ENCODE data around the gene PRELID3B. TPM values are rescaled to one million over a fixed set of nuclear protein-coding genes. Genes with fewer than 3 reads are reported as not detected.

Gene PRELID3B
- polyA plus RNA-seq, 2 donors = 25.0 to 38.1 TPM

GRCh38 chr20:59075934-59076508 lies 33.4 kb upstream of the PRELID3B start:
- H3K4me1 ChIP-seq (ENCODE audit: control insufficient read depth in 2 of 2, insufficient read depth in 2 of 2, low read length in 1 of 2) = no peaks in the 10 kb centered on the region
- WGBS, 2 donors = 74 to 77% methylated on average over 4 of the region's 4 CpGs
- no peaks in the 10 kb centered on the region for H3K9me3 ChIP-seq (ENCODE audit: control insufficient read depth in 2 of 2, insufficient read depth in 1 of 2, low read depth in 1 of 2, low read length in 1 of 2)
- no peak overlapping the region for H3K27ac ChIP-seq (ENCODE audit: low read depth in 2 of 2, low read length in 1 of 2)
- peaks cover 0 to 2% of the 10 kb centered on the region in 2 donors for H3K27me3 ChIP-seq (ENCODE audit: control insufficient read depth in 1 of 2, insufficient read depth in 2 of 2, low read length in 2 of 2)
- H3K4me3 ChIP-seq (ENCODE audit: low read depth in 1 of 2, low read length in 2 of 2) = no peak overlapping the region
- H3K36me3 ChIP-seq (ENCODE audit: control insufficient read depth in 2 of 2, insufficient read depth in 2 of 2, low read length in 1 of 2) = no peaks in the 10 kb centered on the region

GRCh38 chr20:59074456-59074855 lies 31.9 kb upstream of the PRELID3B start:
- Histone ChIP-seq H3K4me1 (ENCODE audit: control insufficient read depth in 2 of 2, insufficient read depth in 2 of 2, low read length in 1 of 2) (no peaks in the 10 kb centered on the region), H3K4me3 (ENCODE audit: low read depth in 1 of 2, low read length in 2 of 2) (no peak overlapping the region)
- 27 to 33% methylated on average over 3 of the region's 3 CpGs for WGBS, 2 donors

GRCh38 chr20:59073582-59073981 lies 31.0 kb upstream of the PRELID3B start:
- H3K9me3 ChIP-seq (ENCODE audit: control insufficient read depth in 2 of 2, insufficient read depth in 1 of 2, low read depth in 1 of 2, low read length in 1 of 2) = no peaks in the 10 kb centered on the region
- H3K27ac ChIP-seq (ENCODE audit: low read depth in 2 of 2, low read length in 1 of 2) = no peak overlapping the region
- no peaks in the 10 kb centered on the region for H3K4me1 ChIP-seq (ENCODE audit: control insufficient read depth in 2 of 2, insufficient read depth in 2 of 2, low read length in 1 of 2)
- peaks cover 0 to 2% of the 10 kb centered on the region in 2 donors for H3K27me3 ChIP-seq (ENCODE audit: control insufficient read depth in 1 of 2, insufficient read depth in 2 of 2, low read length in 2 of 2)
- no peak overlapping the region for H3K4me3 ChIP-seq (ENCODE audit: low read depth in 1 of 2, low read length in 2 of 2)
- H3K36me3 ChIP-seq (ENCODE audit: control insufficient read depth in 2 of 2, insufficient read depth in 2 of 2, low read length in 1 of 2) = no peaks in the 10 kb centered on the region
- WGBS, 2 donors = 82 to 94% methylated on average over 1 of the region's 1 CpG

More at GRCh38 chr20:59074456-59074855, 31.9 kb upstream of the PRELID3B start:
- no peaks in the 10 kb centered on the region for H3K36me3 ChIP-seq (ENCODE audit: control insufficient read depth in 2 of 2, insufficient read depth in 2 of 2, low read length in 1 of 2)
- peaks cover 0 to 2% of the 10 kb centered on the region in 2 donors for H3K27me3 ChIP-seq (ENCODE audit: control insufficient read depth in 1 of 2, insufficient read depth in 2 of 2, low read length in 2 of 2)
- H3K27ac ChIP-seq (ENCODE audit: low read depth in 2 of 2, low read length in 1 of 2) = no peak overlapping the region
- no peaks in the 10 kb centered on the region for H3K9me3 ChIP-seq (ENCODE audit: control insufficient read depth in 2 of 2, insufficient read depth in 1 of 2, low read depth in 1 of 2, low read length in 1 of 2)

GRCh38 chr20:59071216-59071615 lies 28.6 kb upstream of the PRELID3B start:
- Histone ChIP-seq H3K27me3 (ENCODE audit: control insufficient read depth in 1 of 2, insufficient read depth in 2 of 2, low read length in 2 of 2) (peaks cover 0 to 2% of the 10 kb centered on the region in 2 donors), H3K36me3 (ENCODE audit: control insufficient read depth in 2 of 2, insufficient read depth in 2 of 2, low read length in 1 of 2) (no peaks in the 10 kb centered on the region), H3K9me3 (ENCODE audit: control insufficient read depth in 2 of 2, insufficient read depth in 1 of 2, low read depth in 1 of 2, low read length in 1 of 2) (no peaks in the 10 kb centered on the region), H3K27ac (ENCODE audit: low read depth in 2 of 2, low read length in 1 of 2) (no peak overlapping the region), H3K4me1 (ENCODE audit: control insufficient read depth in 2 of 2, insufficient read depth in 2 of 2, low read length in 1 of 2) (no peaks in the 10 kb centered on the region), H3K4me3 (ENCODE audit: low read depth in 1 of 2, low read length in 2 of 2) (no peak overlapping the region)
- 47 to 63% methylated on average over 1 of the region's 1 CpG for WGBS, 2 donors

- Histone ChIP-seq H3K4me3 (ENCODE audit: low read depth in 1 of 2, low read length in 2 of 2) (no peak overlapping the region), H3K4me1 (ENCODE audit: control insufficient read depth in 2 of 2, insufficient read depth in 2 of 2, low read length in 1 of 2) (no peaks in the 10 kb centered on the region), H3K27me3 (ENCODE audit: control insufficient read depth in 1 of 2, insufficient read depth in 2 of 2, low read length in 2 of 2) (no peaks in the 10 kb centered on the region), H3K9me3 (ENCODE audit: control insufficient read depth in 2 of 2, insufficient read depth in 1 of 2, low read depth in 1 of 2, low read length in 1 of 2) (no peaks in the 10 kb centered on the region), H3K36me3 (ENCODE audit: control insufficient read depth in 2 of 2, insufficient read depth in 2 of 2, low read length in 1 of 2) (no peaks in the 10 kb centered on the region), H3K27ac (ENCODE audit: low read depth in 2 of 2, low read length in 1 of 2) (no peak overlapping the region)
- 39 to 46% methylated on average over 2 of the region's 2 CpGs for WGBS, 2 donors
Measured at GRCh38 chr20:59069026-59069425, 26.4 kb upstream of the PRELID3B start.

GRCh38 chr20:59068534-59068933 lies 25.9 kb upstream of the PRELID3B start:
- Histone ChIP-seq H3K4me3 (ENCODE audit: low read depth in 1 of 2, low read length in 2 of 2) (no peak overlapping the region), H3K9me3 (ENCODE audit: control insufficient read depth in 2 of 2, insufficient read depth in 1 of 2, low read depth in 1 of 2, low read length in 1 of 2) (no peaks in the 10 kb centered on the region), H3K27ac (ENCODE audit: low read depth in 2 of 2, low read length in 1 of 2) (no peak overlapping the region), H3K27me3 (ENCODE audit: control insufficient read depth in 1 of 2, insufficient read depth in 2 of 2, low read length in 2 of 2) (no peaks in the 10 kb centered on the region), H3K4me1 (ENCODE audit: control insufficient read depth in 2 of 2, insufficient read depth in 2 of 2, low read length in 1 of 2) (no peaks in the 10 kb centered on the region), H3K36me3 (ENCODE audit: control insufficient read depth in 2 of 2, insufficient read depth in 2 of 2, low read length in 1 of 2) (no peaks in the 10 kb centered on the region)
- WGBS, 2 donors = 73 to 81% methylated on average over 4 of the region's 4 CpGs

- no peak overlapping the region for H3K27ac ChIP-seq (ENCODE audit: low read depth in 2 of 2, low read length in 1 of 2)
- no peak overlapping the region for H3K4me3 ChIP-seq (ENCODE audit: low read depth in 1 of 2, low read length in 2 of 2)
- H3K36me3 ChIP-seq (ENCODE audit: control insufficient read depth in 2 of 2, insufficient read depth in 2 of 2, low read length in 1 of 2) = no peaks in the 10 kb centered on the region
- no peaks in the 10 kb centered on the region for H3K27me3 ChIP-seq (ENCODE audit: control insufficient read depth in 1 of 2, insufficient read depth in 2 of 2, low read length in 2 of 2)
- 18 to 32% methylated on average over 4 of the region's 4 CpGs for WGBS, 2 donors
- no peaks in the 10 kb centered on the region for H3K4me1 ChIP-seq (ENCODE audit: control insufficient read depth in 2 of 2, insufficient read depth in 2 of 2, low read length in 1 of 2)
- no peaks in the 10 kb centered on the region for H3K9me3 ChIP-seq (ENCODE audit: control insufficient read depth in 2 of 2, insufficient read depth in 1 of 2, low read depth in 1 of 2, low read length in 1 of 2)
Measured at GRCh38 chr20:59064214-59064722, 21.7 kb upstream of the PRELID3B start.

- no peaks in the 10 kb centered on the region for H3K4me1 ChIP-seq (ENCODE audit: control insufficient read depth in 2 of 2, insufficient read depth in 2 of 2, low read length in 1 of 2)
- no peak overlapping the region for H3K4me3 ChIP-seq (ENCODE audit: low read depth in 1 of 2, low read length in 2 of 2)
- no peaks in the 10 kb centered on the region for H3K9me3 ChIP-seq (ENCODE audit: control insufficient read depth in 2 of 2, insufficient read depth in 1 of 2, low read depth in 1 of 2, low read length in 1 of 2)
- H3K27ac ChIP-seq (ENCODE audit: low read depth in 2 of 2, low read length in 1 of 2) = peak overlapping the region; percentile 13 to 31
- no peaks in the 10 kb centered on the region for H3K36me3 ChIP-seq (ENCODE audit: control insufficient read depth in 2 of 2, insufficient read depth in 2 of 2, low read length in 1 of 2)
- H3K27me3 ChIP-seq (ENCODE audit: control insufficient read depth in 1 of 2, insufficient read depth in 2 of 2, low read length in 2 of 2) = no peaks in the 10 kb centered on the region
- 37 to 38% methylated on average over 22 of the region's 22 CpGs for WGBS, 2 donors
Measured at GRCh38 chr20:59063358-59064213, 21.0 kb upstream of the PRELID3B start.

DNA sequence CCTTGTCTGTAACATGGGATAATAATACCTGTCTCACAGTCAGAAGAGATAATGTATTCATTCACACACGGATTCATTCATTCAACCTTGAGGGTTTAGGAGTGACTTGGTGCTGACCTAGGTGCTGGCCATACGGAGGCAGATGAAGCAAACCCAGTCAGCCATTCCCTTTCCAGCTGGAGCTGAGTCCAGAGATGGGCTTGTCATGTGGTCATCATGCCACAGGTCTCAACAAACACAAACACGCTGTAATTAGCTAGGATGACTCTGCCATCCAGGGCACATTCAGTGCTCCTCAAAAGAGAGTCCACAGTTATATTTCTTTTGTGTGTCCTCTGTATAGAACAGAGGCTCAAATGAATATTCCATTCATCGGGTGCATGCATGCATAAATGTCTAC lies 19.5 kb upstream of the PRELID3B start:
- Histone ChIP-seq H3K4me3 (ENCODE audit: low read depth in 1 of 2, low read length in 2 of 2) (no peak overlapping the region), H3K4me1 (ENCODE audit: control insufficient read depth in 2 of 2, insufficient read depth in 2 of 2, low read length in 1 of 2) (no peaks in the 10 kb centered on the region), H3K9me3 (ENCODE audit: control insufficient read depth in 2 of 2, insufficient read depth in 1 of 2, low read depth in 1 of 2, low read length in 1 of 2) (no peaks in the 10 kb centered on the region), H3K27ac (ENCODE audit: low read depth in 2 of 2, low read length in 1 of 2) (no peak overlapping the region), H3K27me3 (ENCODE audit: control insufficient read depth in 1 of 2, insufficient read depth in 2 of 2, low read length in 2 of 2) (no peaks in the 10 kb centered on the region), H3K36me3 (ENCODE audit: control insufficient read depth in 2 of 2, insufficient read depth in 2 of 2, low read length in 1 of 2) (no peaks in the 10 kb centered on the region)
- WGBS, 2 donors = 72 to 74% methylated on average over 4 of the region's 4 CpGs

Measured in esophagus (tissue), 2 donors.